ENCODE measurements around the gene AVEN. TPM values are rescaled to one million over a fixed set of nuclear protein-coding genes. Genes with fewer than 3 reads are reported as not detected.
"Not testable (repeated sequence)": the region's sequence is repeated elsewhere in the genome, so short reads cannot be mapped to it uniquely, and the experiment has no call there.

The AVEN gene
- total and polyA plus RNA-seq, 2 of the 8 experiments (the other 6 are each of a cell fraction or from before 2014, with no cell fraction given), result 5.5 to 17.0 TPM

GRCh38 chr15:33995666-33996065 lies 43.3 kb downstream of the AVEN start:
- FAIRE-seq, result not testable (repeated sequence)

More at GRCh38 chr15:33995666-33996065, 43.3 kb downstream of the AVEN start:
- H3K79me1 ChIP-seq (ENCODE audit: low read depth, low read length); H3K4ac ChIP-seq (replicated peaks; ENCODE audit: insufficient read length, low read depth, low read length); H2BK120ac ChIP-seq (replicated peaks; ENCODE audit: low read depth, low read length); H3K9me3 ChIP-seq (ENCODE audit: insufficient read depth in 2 of 2, low read depth in 1 of 2, low read length in 1 of 2); H3K27me3 ChIP-seq (replicated peaks in 1 of 4; ENCODE audit: control insufficient read depth in 3 of 4, extremely low read depth in 1 of 4, insufficient read depth in 3 of 4, low read length in 3 of 4); H3K4me1 ChIP-seq (replicated peaks in 1 of 4; ENCODE audit: control insufficient read depth in 3 of 4, insufficient read depth in 4 of 4, low read length in 3 of 4); H3K56ac ChIP-seq (replicated peaks; ENCODE audit: insufficient read length, low read depth, low read length); H4K91ac ChIP-seq (replicated peaks; ENCODE audit: insufficient read length, low read length); H3K79me2 ChIP-seq (ENCODE audit: control insufficient read depth in 1 of 2, insufficient read depth in 2 of 2, low read length in 2 of 2); DNase-seq (ENCODE audit: low read depth in 1 of 2, low spot score in 2 of 2); H4K5ac ChIP-seq (ENCODE audit: insufficient read length, low read depth, low read length); H3K23ac ChIP-seq (ENCODE audit: insufficient read length); H3K27ac ChIP-seq (ENCODE audit: low read depth, low read length); H4K8ac ChIP-seq (ENCODE audit: extremely low read depth, insufficient read depth, low read length); H3K36me3 ChIP-seq (ENCODE audit: control insufficient read depth in 2 of 4, insufficient read depth in 4 of 4, low read length in 3 of 4); H4K20me1 ChIP-seq (replicated peaks in 1 of 2; ENCODE audit: control insufficient read depth in 1 of 2, insufficient read depth in 2 of 2, low read length in 2 of 2); H2BK12ac ChIP-seq (ENCODE audit: low read depth, low read length); H3K9ac ChIP-seq (replicated peaks in 1 of 4; ENCODE audit: extremely low read depth in 1 of 4, low read depth in 3 of 4, low read length in 3 of 4); H3K18ac ChIP-seq (ENCODE audit: extremely low read depth, low read length); H2AFZ ChIP-seq (ENCODE audit: low read length); H3K23me2 ChIP-seq (ENCODE audit: low read depth, low read length); H3K4me2 ChIP-seq (ENCODE audit: insufficient read depth in 1 of 2, low read depth in 2 of 2, low read length in 2 of 2); H2AK5ac ChIP-seq (ENCODE audit: low read depth, low read length); H3K14ac ChIP-seq (ENCODE audit: insufficient read length); H3K4me3 ChIP-seq (ENCODE audit: extremely low read depth in 1 of 4, insufficient read depth in 2 of 4, low read depth in 3 of 4, low read length in 4 of 4); H2BK20ac ChIP-seq (ENCODE audit: low read length); H2BK5ac ChIP-seq (ENCODE audit: low read depth, low read length); H2BK15ac ChIP-seq (ENCODE audit: low read length); POLR2A ChIA-PET (ENCODE audit: partially characterized antibody): not testable (repeated sequence)
- CTCF ChIA-PET (ENCODE audit: partially characterized antibody), result interaction anchor here (5.0 kb wide), 1 partner anchor 259 kb away, joined by 34 read pairs; no protein-coding TSS in a partner anchor
- WGBS, 2 experiments (ENCODE audit: extremely low coverage in 1 of 2, insufficient coverage in 1 of 2, insufficient read length in 1 of 2, insufficient replicate concordance in 2 of 2, low coverage in 1 of 2, low lambda C conversion rate in 2 of 2, missing lambda C conversion rate in 1 of 2), result 98% methylated on average over 10 of the region's 10 CpGs; no CpG with 5 or more reads in 1 of the 2 experiments

Measured in H1 (cell line).